MV-4-11 (cell line): Measurements from ENCODE around the gene PLB1.

Experiments used
- DNase-seq: peaks from one replicate; lab custom pipeline; 2025; lab: John Stamatoyannopoulos, UW

The PLB1 gene

DNA sequence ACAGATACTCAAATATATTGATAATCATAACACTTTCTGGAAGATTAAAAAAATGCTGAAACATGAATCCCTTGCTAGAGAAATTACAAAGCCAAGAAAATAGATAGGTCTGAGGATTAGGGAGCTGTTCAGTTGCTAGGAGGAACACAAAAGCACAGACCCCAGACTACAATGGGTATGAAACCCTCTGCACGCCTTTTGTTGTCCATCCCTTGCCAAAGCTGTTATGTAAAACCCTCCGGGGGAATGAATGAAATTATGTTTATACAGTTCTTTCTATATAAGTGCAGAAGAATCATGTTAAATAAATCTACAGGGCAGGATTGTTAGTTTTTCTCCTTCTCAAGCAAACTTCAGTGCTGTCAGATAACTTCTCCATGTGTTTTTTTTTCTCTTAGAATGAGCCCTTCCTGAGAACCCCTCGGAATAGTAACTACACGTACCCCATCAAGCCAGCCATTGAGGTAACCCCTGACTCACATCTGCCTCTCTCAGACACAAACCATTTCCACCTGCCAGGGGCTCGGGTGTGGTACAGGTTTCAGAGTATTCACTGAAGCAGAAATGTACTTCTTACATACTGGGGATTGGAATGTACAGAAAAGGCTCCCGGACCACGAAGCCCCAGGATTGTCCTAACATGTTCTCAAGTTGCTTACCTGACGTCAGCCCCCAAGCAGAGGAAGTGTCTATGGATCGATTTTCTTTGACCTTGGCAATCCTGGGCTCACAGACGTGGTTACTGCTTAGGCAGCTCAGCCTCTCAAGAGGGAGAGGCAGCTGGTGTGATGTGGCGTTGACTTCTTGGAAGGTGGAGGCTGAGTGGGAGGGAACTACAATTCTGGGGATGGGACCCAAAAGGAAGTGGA lies 118.0 kb downstream of the PLB1 start:
- no peak for DNase-seq

DNA sequence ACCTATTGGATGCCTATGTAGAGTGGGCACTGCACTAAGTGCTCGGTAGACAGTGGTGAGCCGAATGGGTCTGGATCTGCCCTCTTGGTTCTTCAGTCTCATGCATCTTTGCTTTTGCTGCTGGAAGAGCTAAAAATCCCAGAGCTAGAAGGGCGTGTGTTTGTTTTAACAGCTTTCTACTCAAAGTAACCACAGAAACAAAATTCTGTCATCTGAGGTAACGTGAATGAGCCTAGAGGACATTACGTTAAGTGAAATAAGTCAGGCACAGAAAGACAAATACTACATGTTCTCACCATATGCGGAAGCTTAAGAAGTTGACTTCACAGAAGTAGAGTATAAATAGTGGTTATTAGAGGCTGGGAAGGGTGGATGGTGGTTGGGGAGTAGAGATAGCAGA lies 119.8 kb downstream of the PLB1 start:
- DNase-seq: no peak

DNA sequence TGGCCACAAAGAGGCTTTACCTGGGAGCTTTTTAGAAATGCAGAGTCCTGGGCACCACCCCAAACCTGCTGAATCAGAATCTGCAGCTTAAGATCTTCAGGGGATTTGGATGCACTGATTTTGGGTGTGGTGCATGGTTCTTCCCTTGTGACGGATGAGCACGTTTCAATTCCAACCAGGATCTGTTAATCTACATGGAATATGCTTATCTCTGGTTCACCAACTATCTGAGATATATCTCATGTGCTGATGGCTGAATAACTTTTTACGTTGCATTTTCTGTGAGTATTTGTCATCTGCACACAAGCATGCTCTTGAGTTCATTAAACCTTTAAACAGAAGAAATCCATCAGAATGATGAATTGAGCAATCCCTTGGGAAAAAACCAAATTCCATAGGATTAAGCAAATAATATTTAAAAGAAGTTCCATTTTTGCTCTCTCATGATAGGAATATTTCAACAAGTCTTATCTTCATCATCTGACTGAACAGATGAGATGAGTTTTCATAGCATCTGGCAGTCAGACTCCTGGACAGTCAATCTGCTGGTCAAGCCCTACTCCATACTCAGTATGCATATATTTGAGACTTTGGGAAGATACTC lies 120.6 kb downstream of the PLB1 start:
- DNase-seq: no peak

DNA sequence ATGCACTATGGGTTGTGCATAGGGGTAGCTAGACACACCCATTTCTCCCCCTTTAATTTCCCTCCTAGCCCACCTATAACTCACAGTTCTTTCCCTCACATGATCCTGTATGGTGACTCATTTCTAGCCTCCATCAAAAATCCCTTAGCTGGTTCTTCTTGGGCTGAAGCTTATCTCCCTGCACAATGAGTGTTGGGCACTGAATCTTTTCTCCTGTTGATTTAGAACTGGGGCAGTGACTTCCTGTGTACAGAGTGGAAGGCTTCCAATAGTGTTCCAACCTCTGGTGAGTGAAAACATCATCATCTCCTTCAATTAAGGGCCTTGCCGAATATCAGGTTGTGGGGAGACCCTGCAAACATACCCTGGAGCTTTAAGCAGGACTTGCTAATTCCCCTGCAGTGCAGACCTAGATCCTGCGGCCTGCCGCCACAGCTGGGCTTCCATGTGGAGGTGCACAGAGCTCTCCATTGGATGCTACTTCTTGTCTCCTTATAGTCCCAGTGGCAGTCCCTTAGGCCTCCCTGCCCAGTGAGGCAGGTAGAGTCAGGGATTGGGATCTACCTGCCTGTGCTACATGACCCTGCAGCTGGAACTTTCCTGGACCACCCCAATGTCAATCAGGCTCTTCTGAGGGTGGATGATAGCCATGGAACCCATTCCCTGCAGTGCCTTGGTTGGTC lies 121.8 kb downstream of the PLB1 start:
- no peak for DNase-seq

DNA sequence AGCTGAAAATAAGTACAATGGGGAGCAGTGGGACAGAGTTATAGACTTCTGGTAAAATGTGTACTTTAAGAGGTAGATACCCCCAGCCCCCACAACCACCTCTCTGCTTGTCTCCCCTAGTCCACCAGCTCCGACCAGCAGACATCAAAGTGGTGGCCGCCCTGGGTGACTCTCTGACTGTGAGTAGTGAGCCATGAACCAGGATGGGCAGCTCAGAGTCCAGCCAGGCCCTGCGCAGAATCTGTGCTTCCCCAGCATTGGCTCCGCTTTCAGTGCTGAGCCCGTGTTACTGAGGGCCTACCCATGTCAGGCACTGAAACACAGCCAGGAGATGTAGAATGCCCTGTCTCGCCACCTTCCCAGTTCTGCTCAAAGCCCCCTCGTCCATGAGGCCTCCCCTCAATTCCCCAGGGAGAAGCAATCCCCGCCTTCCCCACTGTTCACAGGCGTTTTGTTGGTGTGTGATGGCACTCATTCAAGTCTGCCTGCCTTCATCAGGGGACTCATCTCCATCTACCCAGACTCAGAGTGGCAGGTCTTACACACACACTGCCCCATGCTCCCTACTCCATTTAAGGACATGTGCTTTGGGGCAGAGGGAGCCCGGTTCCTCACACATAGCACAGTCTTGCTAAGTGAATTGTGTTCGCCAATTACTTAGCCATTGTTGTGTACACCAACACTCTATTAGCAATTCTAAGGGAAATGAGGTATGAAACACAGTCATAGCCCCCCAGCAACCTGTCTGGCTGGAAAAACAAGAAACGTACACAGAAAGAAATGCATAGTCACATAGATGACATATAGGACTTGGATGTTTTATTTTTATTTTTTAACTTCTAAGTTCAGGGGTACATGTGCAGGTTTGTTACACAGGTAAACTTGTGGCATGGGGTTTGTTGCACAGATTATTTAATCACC lies 122.6 kb downstream of the PLB1 start:
- no peak for DNase-seq

DNA sequence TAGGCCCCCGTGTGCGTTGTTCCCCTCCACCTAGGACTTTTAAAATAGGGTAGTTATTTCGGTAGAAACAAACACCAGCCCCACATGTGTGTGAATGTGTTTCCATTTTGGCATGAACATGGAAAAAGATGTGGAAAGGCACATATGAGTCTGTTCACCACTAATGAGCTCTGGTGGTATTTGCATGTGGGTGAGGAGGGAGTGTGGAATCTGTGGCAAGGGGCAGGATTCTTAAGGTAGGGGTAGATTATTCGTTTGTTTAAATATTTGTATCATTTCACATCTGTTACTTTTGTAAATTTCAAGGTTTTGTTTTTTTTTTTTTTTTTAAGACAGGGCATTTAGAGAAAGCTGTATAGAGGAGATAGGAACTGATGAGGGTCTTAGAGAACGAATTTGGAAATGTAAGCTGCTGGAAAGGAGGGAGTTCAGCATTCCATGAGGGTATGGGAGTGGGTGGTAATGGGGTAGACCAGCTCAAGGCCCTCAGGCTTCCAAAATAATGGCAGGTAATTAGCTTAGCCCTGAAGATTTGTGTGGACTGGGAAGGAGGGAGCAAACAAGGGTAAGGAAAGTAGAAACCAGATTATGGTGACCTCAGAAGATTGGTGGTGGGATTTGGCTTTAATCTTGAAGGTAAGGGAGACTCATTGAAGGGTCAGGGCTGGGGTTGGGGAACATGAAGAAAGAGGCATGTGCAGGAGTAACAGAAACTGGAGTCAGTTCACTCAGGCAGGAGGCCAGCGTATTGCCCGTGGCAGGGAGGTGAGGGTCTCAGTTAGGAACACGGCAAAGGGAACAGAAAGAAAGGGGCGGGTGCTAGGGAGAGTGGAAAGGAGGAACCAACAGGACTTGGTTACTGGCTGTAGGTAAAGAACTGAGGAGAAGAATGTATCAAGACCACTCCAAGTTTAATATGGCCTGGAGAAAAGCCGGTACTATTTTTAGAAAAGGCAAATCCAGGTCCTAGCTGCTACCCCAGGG lies 123.6 kb downstream of the PLB1 start:
- DNase-seq: peak; percentile 10

DNA sequence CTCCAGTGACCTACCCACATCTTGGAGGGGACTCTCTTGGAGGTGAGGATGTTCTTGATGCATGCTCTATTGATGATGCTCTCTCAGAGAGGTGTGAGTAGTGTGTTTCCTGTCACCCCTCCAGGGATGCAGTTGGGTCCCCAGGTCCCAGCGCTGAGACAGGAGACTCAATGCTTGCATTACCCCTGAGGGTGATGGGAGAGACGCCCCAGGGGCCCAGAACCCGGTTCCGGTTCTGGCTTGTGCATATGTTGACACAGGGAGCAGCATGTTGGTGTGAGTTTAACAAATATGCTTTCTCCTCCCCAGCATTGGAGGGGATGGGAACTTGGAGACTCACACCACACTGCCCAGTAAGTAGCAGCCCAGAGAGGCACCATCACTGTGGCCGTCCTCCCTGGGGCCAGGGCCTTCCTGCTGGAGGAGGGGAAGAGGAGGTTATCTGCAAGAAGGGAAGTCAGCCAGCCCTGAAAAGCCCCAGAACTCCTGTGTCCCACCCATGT lies 124.5 kb downstream of the PLB1 start:
- no peak for DNase-seq

DNA sequence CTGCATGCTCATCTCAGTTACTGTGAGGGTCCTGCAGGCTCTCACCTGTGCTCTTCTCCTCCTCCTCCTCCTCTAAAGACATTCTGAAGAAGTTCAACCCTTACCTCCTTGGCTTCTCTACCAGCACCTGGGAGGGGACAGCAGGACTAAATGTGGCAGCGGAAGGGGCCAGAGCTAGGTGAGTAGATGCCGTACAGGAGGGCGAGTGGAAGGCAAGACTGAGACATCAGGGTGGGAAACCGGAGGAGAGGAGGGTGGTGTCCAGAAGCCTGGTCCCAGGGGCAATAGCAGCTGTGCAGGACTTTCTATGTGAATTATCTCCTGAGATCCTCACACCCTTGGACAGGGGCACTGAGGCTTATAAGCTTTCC lies 124.9 kb downstream of the PLB1 start:
- no peak for DNase-seq

DNA sequence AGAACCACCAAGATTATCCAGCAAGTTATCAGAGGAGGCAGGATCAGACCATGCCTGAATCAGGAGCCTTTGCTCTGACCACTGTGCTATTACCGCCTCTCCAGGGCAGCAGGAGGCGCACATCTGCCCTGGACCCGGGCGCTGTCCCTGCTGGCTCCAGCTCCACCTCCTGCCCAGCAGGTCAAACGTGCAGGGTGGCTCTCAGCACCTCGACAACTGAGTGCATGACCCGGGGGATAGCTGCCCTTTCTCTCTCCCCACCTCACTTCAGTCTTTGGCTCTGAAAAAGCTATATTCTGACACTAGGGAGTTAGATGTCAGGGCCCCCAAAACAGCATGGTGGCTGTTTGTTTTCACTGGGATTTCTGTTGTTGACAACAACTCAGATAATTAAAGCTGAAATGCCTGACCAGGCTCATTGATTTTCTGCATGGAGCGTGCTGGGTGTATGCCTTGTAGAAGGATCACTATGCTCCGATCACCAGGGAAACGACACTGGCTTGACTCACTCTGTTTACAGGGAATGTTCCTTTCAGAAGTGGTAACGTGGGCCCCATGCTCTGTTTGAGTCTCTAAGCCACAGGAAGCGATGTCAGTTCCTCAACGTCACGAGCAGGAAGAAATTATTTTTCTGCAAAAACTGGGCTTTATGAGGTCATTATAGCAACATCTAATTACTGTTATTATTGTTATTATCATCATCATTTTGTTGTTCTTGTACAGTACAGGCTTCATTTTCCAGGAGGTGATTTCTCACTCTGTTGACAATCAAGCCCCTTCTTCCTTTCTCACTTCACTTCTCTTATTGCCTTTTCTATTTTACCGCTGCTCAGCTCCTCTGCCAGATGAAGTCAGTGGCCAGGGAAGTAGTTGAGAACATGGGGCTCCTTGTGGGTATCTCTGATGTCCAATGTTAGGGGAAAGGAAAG lies 125.6 kb downstream of the PLB1 start:
- DNase-seq: peak; percentile 87

DNA sequence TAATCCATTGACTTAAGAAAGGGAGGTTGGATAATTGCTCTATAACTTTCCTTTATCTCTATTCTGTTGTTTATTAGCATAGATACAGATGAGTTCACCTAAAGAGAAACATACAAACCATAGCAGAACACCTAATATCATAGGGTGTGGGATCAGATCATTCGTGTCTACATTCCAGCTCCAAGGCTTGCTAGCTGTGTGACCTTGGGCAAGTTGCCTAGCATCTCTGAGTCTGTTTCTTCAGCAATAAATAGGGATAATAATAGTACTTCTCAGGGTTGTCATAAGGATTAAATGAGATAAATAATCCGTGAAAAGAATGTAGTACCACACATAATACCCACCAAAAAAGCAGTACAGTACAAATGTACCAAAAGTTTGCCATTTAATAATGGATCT lies 126.2 kb downstream of the PLB1 start:
- DNase-seq: no peak

DNA sequence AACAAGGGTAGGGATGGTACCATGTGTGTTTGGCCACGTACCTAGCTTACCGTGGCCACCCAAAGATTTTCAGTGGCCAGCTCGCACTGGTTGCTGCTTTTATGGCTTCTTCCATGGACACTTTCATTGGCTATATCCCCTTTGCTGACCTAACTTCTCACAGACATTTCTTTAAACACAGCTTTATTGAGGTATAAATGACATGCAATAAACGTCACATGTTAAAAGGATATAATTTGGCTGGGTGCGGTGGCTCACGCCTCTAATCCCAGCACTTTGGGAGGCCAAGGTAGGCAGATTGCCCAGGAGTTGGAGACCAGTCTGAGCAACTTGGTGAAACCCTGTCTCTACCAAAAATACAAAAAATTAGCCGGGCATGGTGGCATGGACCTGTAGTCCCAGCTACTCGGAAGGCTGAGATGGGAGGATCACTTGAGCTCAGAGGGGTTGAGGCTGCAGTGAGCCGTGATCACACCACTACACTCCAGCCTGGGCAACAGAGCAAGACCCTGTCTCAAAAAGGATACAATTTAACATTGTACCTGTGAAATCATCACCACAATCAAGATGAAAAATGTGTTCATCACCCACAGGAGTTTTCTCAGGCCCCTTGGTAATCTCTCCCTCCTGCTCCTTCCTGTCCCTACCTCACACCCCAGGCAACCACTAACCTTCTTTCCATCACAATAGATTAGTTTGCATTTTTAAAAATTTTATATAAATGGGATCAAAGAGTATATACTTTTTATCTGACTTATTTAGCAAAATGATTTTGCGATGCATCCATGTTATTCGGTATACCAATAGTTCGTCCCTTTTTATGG lies 127.9 kb downstream of the PLB1 start:
- no peak for DNase-seq

DNA sequence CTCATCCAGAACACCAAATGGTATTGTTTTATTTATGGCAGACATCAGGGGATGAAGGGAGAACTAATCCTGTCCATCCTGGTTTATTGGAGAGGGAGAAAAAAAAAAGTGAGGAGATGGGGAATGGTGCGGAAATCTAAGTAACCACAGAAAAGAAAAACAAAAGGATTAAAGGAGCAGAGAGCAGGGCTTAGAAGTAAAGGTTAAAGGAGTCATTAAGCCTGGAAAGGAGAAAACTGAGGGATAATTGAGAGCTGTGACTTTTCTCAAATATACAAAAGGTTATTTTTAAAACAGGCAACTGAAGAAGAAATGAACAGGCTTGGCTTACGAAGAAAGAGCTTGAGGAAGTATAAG lies 128.6 kb downstream of the PLB1 start:
- no peak for DNase-seq

DNA sequence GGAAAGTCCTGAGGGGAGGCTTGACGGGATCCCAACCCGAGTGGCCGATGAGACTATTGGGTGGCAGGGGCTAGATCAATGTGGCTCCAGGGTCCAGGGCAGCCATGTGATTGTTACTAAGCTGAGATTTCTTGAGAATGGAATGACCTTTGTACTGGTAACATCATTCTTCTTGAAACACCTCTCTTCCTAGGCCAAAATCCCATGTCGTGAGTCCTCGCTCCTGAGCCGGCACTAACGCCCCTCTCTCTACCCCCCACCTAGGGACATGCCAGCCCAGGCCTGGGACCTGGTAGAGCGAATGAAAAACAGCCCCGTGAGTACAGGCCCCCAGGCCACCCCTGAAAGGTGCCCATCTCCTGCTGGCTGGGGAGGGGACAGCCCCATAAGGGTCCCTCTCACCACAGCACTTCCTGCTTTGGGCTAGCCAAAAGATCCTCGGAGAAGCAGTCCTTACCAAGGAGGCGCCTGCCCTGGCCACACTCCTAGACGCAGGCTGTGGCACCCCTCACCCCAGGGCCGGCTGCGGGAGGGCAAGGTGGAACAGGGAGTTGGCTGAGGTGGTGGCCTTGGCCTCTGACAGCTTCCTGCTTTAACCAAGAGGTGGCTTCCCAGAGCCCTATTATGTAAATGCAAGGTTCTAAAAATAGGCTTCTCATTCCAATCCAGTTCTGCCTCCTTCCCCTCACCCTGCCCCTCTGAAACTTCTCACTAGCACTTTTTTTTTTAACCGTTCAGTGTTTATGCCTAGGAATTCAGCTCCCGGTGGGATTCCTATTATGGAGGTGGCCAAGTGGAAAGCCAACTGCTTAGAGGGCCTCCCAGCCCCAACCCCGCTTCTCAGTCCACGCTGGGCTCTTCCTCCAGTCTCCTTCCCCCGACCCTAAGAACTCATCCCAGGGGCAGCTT lies 129.2 kb downstream of the PLB1 start:
- DNase-seq: peak; percentile 66

DNA sequence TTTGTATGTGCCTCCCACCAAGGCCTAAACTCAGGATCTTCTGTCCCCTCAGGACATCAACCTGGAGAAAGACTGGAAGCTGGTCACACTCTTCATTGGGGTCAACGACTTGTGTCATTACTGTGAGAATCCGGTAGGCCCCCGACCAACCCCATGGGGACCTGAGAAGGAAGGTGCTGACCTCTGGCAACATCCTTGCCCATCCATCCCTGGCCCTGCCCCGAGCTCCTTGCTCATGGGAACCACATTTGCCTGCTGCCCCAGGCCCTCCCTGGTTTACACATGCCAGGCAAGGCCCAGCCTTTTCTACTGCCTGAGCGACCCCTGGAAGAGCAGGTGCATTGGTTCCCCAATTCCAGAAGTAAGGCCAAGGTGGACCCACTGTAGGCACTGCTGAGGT lies 130.5 kb downstream of the PLB1 start:
- no peak for DNase-seq

DNA sequence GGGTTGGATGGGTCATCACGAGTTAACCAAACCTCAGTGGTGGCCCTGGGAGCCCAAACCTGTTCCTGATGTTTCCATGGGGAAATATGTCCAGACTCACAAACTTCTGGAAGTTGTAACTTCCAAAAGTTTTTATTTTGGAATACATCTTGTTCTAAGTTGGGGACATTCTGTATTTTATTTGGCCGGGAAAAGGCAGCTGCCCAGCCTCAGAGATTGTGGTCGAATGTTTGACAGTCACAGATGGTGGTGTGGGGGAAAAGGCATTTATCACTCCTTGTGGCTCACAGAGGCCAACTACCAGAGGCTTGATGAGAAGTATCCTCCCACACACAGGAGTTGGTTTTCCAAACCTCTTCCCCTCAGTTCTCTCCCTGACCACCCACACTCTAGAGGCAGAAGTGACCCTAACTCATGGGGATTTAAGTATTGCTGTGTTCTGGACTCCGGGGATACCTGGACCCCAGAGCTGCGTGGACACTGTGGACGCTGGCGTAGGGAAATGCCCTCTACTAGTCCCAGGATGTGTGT lies 131.1 kb downstream of the PLB1 start:
- peak; percentile 42 for DNase-seq

DNA sequence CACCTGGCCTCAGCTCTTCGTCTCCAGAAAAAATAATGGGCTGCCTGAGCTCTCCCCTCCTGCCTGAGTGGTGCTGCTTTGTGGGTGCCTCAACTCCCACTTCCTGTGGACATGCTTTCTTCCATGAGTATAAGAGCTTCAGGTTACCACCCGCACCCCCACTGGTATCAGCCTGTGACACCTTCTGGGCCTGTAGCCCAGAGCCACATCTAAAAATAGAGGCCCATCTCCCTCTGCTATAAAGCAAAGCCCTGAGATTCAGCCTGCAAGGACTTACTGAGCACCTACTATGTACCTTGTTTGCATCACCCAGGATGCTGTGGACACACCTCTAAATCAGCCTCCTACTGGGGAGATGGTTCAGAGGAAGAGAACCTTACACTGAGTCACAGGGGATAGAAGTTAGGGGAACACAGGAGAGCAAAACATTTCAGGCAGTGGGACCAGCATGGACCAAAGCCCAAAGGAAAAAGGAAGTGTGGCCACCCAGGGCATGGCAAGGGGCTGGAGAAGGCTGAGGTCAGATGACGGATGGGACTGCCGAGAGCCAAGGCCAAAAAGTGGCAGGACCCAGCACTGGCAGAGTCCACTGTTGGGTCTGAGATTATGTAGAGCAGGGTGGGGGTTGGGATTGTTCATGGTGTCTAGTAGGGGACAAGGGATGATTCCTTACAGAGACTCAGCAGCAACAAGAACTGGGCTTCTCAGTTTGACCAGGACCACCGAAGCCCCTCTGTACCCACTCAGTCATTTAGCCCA lies 132.0 kb downstream of the PLB1 start:
- DNase-seq: no peak

DNA sequence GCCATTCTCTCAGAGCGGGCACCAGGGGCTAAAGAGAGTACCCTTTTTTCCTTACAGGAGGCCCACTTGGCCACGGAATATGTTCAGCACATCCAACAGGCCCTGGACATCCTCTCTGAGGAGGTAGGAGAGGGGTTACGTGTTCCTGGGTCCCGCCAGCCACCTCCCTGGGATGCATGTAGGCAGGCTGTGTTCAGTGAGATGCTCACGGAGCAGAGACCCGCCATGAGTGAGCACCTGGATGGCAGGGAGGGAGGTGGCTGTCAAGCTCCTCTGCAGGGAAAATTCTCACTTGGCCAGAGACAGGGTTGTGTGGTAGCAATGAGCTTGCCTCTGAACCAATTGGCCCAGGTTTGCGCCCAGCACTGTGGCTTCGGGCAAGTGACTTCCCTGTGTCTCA lies 132.6 kb downstream of the PLB1 start:
- DNase-seq: no peak
